Stimulated activated CD4-positive, alpha-beta T cell treated with anti-CD3 and anti-CD28 coated beads, Interleukin-15, amount 100 ng/mL, for 48 hours (primary cell): ENCODE data around the gene RGS9.
"Not testable (repeated sequence)": the region's sequence is repeated elsewhere in the genome, so short reads cannot be mapped to it uniquely, and the experiment has no call there.

Experiments
- DNase-seq, 2 donors: peaks; one replicate each; pipeline ENCODE4 v3.0.0-alpha.2; 2020; ENCODE audit warnings: low read depth in 2 of 2

The RGS9 gene

DNA sequence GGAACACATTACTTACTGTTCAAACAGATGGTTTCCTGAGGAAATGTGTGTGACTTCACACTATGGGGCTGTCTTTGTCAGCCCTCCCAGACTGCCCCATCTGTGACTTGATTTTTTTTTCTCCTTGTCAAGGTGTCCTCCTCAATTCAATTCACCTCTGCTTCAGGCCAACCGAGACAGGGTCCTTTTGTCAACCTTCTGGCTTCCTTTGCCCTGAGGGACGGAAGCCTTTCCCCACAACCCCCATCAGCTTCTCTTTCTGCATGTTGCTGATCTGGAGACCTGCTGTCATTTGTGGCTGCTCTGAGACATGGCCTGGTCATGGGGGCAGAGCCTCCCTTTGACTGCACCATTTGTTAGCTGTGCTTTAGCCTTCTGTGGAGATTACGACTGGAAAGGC lies 21.3 kb upstream of the RGS9 start:
- no peak for DNase-seq

DNA sequence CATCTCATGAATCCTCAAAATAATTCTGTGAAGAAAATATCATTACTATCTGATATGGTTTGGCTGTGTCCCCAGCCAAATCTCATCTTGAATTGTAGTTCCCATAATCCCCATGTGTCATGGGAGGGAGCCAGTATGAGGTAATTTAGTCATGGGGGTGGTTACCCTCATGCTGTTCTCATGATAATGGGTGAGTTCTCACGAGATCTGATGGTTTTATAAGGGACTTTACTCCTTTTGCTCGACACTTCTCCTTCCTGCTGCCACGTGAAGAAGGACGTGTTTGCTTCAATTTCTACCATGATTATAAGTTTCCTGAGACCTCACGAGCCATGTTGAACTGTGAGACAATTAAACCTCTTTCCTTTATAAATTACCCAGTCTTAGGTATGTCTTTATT lies 20.7 kb upstream of the RGS9 start:
- not testable (repeated sequence) for DNase-seq

DNA sequence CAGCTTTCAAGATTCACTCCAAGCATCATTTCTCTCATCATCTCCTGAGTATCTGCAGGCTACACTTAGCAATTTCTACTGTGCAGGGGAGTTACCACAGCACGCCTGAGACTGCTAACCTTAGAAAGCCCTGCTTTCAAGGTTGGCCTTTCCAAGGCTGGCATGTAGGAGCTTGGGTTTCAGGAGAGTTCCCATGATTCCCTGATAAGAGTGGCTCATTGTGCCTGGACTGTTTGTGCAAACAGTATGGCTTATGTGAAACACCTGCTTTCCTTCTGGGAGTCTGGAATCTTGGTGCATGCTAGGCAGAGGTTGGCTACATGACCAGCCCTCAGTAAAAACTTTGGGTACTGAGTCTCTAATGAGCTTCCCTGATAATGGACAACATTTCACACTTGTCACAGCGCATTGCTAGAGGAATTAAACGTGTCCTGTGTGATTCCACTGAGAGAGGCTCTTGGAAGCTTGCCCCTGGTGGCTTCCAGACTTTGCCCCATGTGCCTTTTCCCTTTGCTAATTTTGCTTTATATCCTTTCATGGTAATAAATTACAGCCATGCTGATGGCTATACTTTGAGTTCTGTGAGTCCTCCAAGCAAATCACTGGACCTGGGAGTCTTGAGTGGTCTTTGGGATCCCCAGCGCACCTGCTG lies 19.7 kb upstream of the RGS9 start:
- DNase-seq = no peak

DNA sequence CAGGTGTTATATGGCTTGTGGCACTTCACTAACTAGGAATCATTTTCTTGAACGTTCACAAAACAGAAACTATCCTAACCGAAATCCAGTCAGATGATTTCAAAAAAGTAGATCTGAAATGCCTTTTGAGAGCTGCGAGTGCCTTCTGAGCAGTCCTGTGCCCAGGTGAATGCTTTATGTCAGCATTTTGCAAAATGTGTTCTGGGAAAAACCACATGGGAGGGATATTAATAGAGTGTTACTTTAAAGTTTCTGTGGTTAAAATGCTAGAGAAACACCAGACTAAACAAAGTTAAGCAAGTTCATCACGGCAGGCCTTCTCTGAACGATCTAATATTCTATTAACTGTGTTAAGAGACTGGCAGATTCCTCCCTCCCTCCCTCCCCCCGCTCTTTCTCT lies 15.8 kb upstream of the RGS9 start:
- DNase-seq = no peak

DNA sequence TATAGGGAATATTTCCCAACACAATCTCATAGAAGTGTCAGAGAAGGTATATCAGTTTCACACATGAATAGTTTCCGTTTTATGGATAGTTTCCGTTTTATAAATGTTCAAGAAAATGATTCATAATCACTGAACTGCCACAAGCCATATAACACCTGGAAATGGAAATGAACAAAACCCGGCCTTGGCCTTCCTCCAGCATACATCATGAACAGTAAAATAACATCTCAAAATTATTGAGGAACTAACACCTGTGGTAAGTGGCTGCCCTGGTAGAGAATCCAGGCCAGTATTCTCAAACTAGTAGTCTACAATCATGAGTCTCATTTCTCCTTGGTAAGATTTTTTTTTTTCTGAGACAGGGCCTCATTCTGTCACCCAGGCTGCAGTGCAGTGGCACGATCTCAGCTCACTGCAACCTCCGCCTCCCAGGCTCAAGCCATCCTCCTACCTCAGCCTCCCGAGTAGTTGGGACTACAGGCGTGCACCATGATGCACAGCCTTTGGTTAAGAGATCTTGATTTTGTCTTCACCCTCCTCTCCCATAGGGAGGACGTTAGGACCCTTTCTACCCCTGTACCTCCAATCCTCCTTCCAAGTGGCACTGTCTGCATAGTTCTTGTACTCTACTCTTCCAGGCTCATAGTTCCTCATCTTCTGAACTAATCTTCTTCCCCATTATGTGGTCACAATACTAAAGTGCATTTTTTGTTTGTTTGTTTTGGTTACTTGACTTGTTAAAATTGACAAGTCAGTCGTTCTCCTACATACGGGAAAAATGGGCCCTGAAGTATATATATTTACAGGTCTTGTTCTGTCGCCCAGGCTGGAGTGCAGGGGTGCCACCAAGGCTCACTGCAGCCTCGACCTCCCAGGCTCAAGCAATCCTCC lies 15.0 kb upstream of the RGS9 start:
- peak; percentile 30 to 54 for DNase-seq

DNA sequence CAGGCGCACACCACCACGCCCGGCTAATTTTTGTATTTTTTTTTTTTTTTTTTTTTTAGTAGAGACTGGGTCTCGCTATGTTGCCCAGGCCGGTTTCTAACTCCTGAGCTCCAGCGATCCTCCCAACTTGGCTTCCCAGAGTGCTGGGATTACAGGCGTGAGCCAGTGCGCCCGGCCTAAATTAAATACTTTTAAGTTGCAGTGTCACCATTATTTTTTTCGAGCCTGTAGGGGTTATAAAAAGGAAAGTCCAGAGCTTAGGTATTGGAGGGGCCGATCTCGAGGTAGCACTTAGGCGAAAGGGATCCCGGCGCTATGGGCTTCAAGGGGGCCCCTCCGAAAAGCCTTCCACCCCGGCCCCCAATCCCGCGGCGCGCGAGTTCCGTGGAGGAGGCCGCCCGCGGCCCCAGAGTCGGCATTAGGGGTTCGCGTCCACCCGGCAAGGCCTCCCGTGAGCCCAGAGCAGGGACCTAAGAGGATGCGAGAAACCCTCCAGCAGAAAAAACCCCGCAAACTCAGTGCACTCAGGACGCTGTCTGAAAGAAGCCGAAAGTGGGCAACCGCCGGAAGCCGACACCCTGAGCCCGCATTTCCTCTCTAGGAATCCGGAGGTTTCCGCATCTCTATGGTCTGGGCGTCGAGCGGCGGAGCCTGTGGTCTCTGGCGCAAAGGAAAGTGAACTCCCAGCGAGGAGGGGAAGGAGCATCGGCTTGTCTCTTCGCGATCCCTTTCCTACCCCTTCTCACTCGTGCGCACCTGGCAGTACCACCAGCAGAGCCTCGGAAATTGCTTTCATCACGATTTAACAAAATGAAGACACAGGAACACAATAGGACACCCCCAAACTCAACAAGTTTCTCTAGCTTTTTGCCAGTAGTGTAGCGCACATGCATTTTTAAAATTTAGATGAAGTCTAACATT lies 14.1 kb upstream of the RGS9 start:
- DNase-seq = peak; percentile 69 to 81

DNA sequence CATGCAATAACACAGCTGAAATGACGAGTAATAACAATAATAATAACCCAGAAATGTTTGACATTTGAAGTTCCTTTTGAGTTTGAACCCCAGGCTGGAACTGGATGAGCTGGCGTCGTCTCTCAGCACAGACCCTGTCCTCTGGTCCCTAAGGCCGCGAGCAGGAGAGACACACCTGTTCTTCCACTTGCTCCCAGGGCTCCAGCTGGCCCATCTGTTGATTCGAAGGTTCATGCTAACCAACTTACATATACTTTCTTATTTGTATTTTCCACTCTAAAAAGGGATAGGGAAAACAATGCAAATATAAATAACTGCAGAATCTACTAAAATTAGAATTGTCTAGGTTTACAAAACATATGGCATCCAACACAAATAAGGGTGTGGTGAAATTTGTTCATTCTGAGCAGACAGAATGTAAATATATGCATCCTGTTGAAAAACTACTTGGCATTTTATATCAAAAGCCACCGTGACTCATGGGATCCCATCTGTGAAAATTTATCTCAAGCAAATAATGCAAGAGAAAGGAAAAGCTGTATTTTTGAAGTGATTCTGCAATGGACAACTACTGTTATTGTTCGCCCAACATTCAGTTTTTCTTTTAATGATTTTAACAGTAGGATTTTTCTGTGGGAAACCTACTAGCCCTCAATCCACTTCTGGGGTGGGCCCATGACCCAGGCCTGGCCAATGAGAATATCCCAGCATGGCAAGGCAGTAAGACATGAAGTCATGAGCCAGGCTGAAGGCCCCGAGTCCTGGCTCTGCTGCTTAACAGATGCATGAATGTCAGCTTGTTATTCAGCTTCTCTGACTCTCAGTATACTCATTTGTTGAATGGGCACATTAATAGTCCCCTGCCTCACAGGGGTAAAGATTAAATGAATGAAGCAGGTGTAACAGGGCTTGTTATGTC lies 13.2 kb upstream of the RGS9 start:
- no peak for DNase-seq

DNA sequence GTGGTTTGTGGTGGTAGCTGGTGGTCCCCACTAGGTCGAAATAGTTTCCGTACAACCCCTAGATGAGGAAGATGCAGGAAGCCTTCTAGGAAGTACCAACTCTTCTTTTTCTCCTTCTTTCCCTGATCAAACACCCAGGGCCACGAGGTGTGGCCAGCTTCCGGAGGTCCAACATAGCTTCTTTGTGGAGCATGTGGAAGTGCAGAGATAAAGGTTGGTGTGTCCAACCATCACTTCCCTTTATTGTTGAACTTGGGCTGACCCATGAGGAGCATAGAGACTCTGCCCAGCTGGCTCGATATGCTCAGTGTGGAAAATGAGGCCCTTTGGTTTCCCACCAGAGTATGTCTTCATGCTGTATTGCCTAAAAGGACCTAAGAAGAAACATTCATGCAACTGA lies 6.3 kb upstream of the RGS9 start:
- no peak for DNase-seq

DNA sequence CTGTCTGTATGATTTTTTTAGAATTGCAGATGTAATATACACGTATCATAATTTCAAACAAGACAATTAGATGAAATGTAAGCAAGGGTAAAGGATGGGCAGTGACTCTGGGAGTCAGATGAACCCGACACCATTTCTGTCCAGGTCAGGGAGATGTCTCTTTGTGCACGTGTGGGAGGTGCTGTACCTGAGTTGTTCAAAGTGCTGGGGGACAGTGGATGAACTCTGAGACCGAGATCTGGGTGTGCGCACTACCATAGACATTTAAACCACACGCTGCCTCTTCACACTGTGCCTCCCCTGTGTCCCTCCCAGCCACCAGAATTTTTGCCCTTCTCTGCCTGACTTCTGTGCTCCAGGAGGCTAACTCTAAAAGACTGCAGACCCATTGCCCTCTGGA lies 5.9 kb upstream of the RGS9 start:
- no peak for DNase-seq

DNA sequence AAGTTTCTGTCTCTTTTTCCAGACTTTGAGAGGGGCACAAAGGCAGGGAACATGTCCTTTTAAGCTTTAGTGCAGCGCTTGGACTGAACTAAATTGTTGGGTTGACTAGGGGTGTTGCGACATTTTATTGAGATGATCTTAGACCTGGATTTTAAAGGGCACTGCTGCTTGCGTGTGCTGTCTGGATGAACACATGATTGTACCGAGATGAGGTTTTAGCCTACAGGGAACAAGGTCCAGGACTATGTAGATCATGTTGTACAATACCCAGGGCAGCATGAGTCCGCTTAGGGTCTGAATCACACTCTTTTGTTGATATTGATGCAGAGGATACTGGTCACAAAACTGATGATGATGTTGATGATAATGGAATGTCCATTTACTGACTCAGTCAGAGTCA lies 5.2 kb upstream of the RGS9 start:
- no peak for DNase-seq

DNA sequence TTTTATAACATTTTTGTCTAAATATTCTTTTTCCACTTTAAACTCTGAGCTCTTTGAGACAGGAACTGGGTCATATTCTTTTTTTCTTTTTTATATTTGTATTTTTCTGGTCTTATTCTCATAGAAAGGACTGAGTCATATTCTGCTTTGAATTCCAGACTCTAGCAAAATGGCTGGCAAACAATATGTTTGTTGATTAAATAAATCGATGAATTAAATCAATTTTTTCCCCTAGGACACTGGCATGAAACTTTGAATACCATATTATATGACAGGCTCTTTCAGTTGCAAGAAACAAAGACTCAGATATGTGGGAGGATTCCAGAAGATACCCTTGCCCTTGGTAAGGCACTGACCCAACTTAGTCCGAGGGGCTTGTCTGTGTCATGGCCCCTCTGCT lies 3.1 kb upstream of the RGS9 start:
- DNase-seq = no peak

DNA sequence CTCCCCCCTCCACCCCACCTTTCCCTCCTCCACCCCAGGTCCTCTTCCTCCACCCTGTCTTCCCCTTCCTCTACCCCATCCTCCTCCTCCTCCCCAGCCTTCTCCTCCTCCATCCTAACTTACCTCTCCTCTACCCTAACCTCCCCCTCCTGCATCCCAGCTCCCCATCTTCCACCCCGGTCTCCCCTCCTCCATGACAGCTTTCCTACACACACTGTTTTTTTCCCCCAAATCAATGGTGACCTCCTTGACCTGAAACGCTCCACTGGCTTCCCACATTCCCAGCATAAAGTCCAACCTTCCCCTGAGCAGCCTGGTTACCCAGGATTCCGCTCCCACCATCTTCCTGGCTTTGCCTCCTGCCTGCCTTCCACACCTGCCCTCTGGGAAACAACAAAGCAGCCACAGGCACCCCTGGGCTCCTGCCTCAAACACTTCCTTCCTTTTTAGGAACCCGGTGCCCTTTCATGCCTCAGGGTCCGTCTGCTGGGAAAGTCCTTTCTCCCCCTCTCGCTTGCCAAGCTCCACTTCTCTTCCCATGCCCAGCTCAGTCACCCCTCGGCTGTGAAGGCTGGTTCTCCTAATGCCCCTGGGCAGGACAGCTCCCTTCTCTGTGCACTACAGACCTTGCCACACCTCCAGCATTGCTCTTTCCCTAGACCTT lies 2.1 kb downstream of the RGS9 start:
- DNase-seq = no peak

DNA sequence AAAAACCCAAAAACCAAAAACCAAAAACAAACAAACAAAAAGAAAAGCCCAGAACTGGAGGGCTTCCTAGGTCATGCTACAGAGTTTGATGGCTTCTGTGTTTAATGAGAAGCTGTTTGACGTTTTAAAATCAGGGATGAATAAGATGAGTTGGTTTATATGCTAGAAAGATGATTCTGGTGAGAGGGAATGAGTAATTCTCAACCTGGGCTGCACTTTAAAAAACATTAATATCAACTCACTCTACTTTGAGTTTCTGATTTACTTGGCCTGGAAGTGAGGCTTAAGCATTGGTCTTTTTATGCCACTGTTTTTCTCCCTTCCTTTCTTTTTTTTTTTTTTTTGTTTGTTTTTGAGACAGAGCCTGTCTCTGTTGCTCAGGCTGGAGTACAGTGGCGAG lies 5.1 kb downstream of the RGS9 start:
- DNase-seq = no peak

DNA sequence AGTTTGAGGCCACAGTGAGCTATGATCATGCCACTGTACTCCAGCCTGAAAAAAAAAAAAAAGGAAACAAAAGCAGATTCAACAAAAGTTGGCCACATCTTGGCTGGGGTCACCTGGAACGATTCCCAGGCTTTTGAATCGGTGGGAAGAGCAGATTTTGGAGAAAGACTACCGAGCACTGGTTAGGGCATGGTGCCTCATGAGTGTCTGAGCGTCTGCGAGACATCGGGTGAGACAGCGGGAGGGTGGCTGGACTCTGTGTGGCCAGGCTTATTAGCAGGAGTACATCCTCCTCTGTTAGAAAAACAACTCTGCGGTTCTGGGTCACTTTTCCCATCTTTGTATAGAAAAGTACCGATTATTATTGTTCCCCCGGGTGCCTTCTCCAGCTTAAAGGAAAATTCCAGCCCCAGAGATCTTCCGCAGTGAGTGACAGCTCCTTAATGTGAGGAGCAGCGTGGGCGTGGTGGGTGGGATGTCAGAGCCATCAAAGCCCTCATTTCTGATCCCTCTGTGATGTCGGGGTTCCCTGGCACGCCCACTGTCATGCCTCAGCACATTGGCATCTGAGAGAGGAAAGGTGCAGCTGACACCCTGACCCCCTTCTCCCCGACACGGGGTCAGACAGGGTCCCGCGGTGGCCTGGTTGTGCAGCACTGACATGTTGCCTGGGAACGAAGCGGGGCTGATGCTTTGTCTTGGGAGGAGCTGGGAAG lies 6.9 kb downstream of the RGS9 start:
- no peak for DNase-seq

DNA sequence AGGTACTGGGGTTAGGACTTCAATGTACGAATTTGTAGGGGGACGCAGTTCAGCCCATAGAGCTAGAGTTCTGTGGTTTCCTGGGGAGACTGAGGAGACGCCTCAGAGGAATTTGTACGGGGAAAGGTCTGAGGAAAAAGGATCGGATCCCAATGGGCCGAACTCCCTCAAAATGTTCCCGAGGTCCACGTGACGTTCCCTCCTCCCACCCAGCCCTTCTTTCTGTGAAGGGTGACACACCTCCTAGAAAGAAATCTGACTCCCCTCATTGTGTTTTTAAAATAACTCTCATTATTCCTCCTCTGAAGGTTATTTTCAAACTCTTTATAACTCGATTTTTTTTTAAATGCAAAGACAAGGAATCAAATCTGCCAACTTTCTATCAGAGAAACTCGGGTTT lies 8.6 kb downstream of the RGS9 start:
- DNase-seq = no peak

DNA sequence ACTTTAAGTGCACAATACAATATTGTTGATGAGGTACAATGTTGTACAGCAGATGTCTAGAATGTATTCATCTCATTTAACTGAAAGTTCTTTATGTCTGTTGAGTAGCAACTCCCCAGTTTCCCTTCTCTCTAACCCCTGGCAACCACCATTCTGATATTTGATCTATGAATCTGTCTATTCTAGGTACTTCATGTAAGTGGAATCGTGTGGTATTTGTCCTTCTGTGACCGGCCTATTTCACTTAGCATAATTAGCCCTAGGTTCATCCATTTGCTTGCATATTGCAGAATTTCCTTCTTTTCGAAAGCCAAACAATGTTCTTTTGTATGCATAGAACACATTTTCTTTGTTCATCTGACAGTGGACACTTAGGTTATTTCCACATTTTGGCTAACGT lies 10.8 kb downstream of the RGS9 start:
- DNase-seq = no peak

DNA sequence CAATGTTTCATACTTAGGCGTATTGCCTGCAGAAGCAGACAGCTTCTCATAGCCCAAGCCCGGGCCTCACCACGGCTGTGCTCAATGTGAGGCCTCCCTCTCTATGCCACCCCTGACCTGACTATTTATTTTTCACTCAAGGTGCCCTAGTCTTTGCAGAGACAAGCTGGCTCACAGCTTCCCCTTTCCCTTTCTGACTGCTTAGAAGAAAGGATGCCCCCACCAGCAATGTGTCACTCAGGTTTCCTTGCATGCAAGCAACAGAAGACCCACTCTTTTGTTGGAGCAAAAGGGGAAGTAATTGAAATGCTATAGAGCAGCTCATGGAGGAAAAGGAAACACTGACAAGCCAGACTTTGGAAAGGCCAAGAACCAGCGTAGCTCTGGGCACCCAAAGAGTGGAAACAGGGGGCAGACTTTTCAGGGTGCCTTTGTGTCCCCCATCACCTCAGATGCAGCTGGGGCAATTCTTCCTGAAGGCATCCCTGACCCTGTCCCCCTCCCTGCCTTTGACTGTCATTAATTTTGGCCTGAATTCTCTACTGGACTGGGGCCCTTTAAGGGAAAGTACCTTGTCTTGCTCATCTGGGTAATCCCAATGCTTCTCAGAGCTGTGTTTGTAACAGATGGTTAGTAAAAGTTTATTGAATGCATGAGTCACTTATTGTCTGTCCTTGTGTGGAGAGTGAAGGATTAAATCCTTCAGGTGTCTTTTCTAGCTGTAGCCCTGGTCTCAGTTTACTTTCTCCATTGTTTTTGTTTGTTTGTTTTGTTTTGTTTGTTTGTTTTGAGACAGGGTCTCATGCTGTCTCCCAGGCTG lies 17.8 kb downstream of the RGS9 start:
- DNase-seq = no peak

DNA sequence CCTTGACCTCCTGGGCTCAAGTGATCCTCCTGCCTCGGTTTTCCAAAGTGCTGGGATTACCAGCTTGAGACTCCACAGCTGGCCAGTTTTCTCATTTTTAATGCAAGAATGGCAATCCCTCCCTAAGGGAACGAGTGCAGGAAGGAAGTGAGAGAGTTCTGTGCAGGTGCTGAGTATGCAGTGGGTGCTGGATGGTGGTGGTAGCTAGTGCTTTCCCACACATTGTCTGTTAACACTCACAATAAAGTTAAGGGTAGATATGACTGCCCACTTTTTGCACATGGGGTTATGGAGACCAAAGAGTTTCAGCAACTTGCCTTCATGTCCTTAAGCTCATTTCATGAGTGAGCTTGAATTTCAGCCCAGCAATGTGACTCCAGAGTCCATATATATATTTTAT lies 18.5 kb downstream of the RGS9 start:
- no peak for DNase-seq

DNA sequence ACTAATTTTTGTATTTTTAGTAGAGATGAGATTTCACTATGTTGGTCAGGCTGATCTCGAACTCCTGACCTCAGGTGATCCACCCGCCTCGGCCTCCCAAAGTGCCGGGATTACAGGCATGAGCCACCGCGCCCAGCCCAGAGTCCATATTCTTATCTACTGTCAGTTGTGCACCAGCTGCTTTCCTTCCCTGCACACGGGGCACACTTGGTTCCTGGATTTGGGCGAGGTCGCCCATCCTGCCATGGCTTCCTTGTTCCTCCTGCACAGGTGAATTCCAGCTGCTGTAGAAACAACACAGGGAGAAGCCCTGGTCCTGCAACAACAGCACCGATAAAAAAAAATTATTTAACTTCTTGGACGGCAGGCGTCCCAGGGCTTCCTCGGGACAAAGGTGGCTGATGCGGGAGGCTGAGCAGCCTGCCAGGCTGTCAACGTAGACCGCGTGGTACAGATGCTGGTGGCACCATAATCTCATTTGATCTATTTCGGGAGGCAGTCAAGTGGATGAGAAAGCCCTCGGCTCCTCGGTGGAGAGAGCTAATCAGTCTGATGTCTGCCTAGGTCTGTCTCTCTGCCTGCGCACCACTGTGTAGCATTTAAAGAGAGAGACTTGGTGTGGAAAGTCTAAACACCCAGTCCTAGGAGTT lies 19.1 kb downstream of the RGS9 start:
- DNase-seq = no peak
